Measurements from ENCODE around the gene KRTAP12-3.
"Not testable (repeated sequence)": the region's sequence is repeated elsewhere in the genome, so short reads cannot be mapped to it uniquely, and the experiment has no call there.

KRTAP12-3 gene

GRCh38 chr21:44637018-44637850, 20.5 kb upstream of the KRTAP12-3 start, which contains the start of gene KRTAP10-10:
Gene KRTAP10-10 (plus strand): TSS chr21:44637356. CDS start chr21:44637418, 62 bp downstream.
- no peak for DNase-seq (ENCODE audit: low read depth in 2 of 2)
- TF ChIP-seq CTCF (IDR thresholded peaks at IDR 0.05; ENCODE audit: low read depth, low read length): no peak
- no peak within 1 kb of the TSS for H3K4me3 ChIP-seq (replicated peaks in 1 of 2; ENCODE audit: low read depth in 2 of 2, low read length in 2 of 2)

- not testable (repeated sequence) for H3K4me3 ChIP-seq (replicated peaks in 1 of 2; ENCODE audit: low read depth in 2 of 2, low read length in 2 of 2); DNase-seq (ENCODE audit: low read depth in 2 of 2)
Observed at GRCh38 chr21:44637851-44638348, 19.8 kb upstream of the KRTAP12-3 start.

- not testable (repeated sequence) for H3K4me3 ChIP-seq (replicated peaks in 1 of 2; ENCODE audit: low read depth in 2 of 2, low read length in 2 of 2); DNase-seq (ENCODE audit: low read depth in 2 of 2)
Observed at GRCh38 chr21:44638506-44639330, 19.0 kb upstream of the KRTAP12-3 start.

GRCh38 chr21:44639331-44639655, 18.4 kb upstream of the KRTAP12-3 start:
- no peak for TF ChIP-seq CTCF (IDR thresholded peaks at IDR 0.05; ENCODE audit: low read depth, low read length)
- DNase-seq (ENCODE audit: low read depth in 2 of 2): no peak
- no peak overlapping the region for H3K4me3 ChIP-seq (replicated peaks in 1 of 2; ENCODE audit: low read depth in 2 of 2, low read length in 2 of 2)

- no peak overlapping the region for H3K4me3 ChIP-seq (replicated peaks in 1 of 2; ENCODE audit: low read depth in 2 of 2, low read length in 2 of 2)
- no peak for DNase-seq (ENCODE audit: low read depth in 2 of 2)
- no peak for TF ChIP-seq CTCF (IDR thresholded peaks at IDR 0.05; ENCODE audit: low read depth, low read length)
Observed at GRCh38 chr21:44640761-44641160, 17.0 kb upstream of the KRTAP12-3 start.

- DNase-seq (ENCODE audit: low read depth in 2 of 2): no peak
- no peak overlapping the region for H3K4me3 ChIP-seq (replicated peaks in 1 of 2; ENCODE audit: low read depth in 2 of 2, low read length in 2 of 2)
- no peak for TF ChIP-seq CTCF (IDR thresholded peaks at IDR 0.05; ENCODE audit: low read depth, low read length)
Observed at GRCh38 chr21:44643741-44644310, 13.9 kb upstream of the KRTAP12-3 start.

GRCh38 chr21:44644878-44645277, 12.9 kb upstream of the KRTAP12-3 start:
- no peak for TF ChIP-seq CTCF (IDR thresholded peaks at IDR 0.05; ENCODE audit: low read depth, low read length)
- H3K4me3 ChIP-seq (replicated peaks in 1 of 2; ENCODE audit: low read depth in 2 of 2, low read length in 2 of 2): no peak overlapping the region
- DNase-seq (ENCODE audit: low read depth in 2 of 2): no peak

GRCh38 chr21:44646366-44647221, 11.1 kb upstream of the KRTAP12-3 start, which contains the start of gene KRTAP10-11:
Gene KRTAP10-11 (plus strand): TSS chr21:44646414. CDS start chr21:44646459, 45 bp downstream.
- not testable (repeated sequence) for DNase-seq (ENCODE audit: low read depth in 2 of 2); H3K4me3 ChIP-seq (replicated peaks in 1 of 2; ENCODE audit: low read depth in 2 of 2, low read length in 2 of 2)
